GM10248 (cell line): ENCODE results near the gene TMEM238L.
"Not testable (repeated sequence)": the region's sequence is repeated elsewhere in the genome, so short reads cannot be mapped to it uniquely, and the experiment has no call there.

ENCODE experiments used
- CTCF ChIA-PET: fragments of 300-600 bp; sonication (Branson Sonifier 250); formaldehyde crosslinking; extraction: SDS; loops from one replicate; lab custom pipeline; 2021; ENCODE audit warnings: antibody characterized with exemption; lab: Yijun Ruan, JAX
- POLR2A ChIA-PET: fragments of 350-650 bp; sonication (Branson Sonifier 250); formaldehyde crosslinking; extraction: SDS; loops from one replicate; lab custom pipeline; 2020; ENCODE audit warnings: antibody characterized with exemption; lab: Yijun Ruan, JAX
- DNase-seq: peaks from one replicate; pipeline ENCODE4 v3.0.0; 2012; ENCODE audit errors: extremely low spot score
- CTCF ChIP-seq: IDR thresholded peaks from 2 replicates; pipeline ENCODE4 v1.5.1; 2012; ENCODE audit warnings: mild to moderate bottlenecking, low read depth; ENCODE audit errors: extremely low read depth, missing control alignments, control extremely low read depth

The TMEM238L gene

GRCh38 chr17:10803830-10804475 is at the start of gene TMEM238L:
TSS of gene TMEM238L (minus strand) at chr17:10804099. CDS start at chr17:10803963, 136 bp downstream.
- ChIA-PET CTCF (no interaction called here), POLR2A (no interaction called here)
- no peak for TF ChIP-seq CTCF
- DNase-seq, result no peak

DNA sequence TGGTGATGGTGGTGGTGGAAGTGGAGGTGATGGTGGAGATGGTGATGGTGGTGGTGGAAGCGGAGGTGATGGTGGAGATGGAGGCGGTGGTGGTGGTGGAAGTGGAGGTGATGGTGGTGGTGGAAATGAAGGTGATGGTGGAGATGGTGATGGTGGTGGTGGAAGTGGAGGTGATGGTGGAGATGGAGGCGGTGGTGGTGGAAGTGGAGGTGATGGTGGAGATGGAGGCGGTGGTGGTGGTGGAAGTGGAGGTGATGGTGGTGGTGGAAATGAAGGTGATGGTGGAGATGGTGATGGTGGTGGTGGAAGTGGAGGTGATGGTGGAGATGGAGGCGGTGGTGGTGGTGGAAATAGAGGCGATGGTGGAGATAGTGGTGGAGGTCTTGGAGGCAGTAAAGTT is 42.7 kb upstream of the TMEM238L start:
- POLR2A ChIA-PET, DNase-seq: not testable (repeated sequence)
- CTCF ChIA-PET, result interaction anchor here (4.0 to 8.0 kb wide), 3 partner anchors 110 to 217 kb away, joined by 28 to 79 read pairs (median 36); no protein-coding TSS in a partner anchor

DNA sequence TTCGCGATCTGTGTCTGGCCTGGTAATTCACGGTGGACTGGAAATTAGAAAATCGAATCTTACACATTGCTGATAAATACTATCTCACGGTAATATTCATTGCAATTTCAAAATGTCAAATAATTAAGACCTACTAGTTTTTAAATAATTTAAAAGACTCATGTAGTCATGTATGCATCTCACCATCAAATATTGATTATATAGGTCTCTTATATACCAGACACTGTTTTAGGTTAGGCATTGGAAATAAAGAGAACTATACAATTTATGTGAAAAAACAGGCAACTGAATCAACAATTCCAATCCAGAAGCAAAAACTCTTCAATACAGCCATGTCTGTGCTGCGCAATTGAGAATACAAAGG is 41.5 kb upstream of the TMEM238L start:
- no peak for DNase-seq
- no peak for TF ChIP-seq CTCF
- ChIA-PET CTCF (interaction anchor here (0.9 to 8.0 kb wide), 18 partner anchors 10 to 231 kb away, joined by 3 to 79 read pairs (median 5); no protein-coding TSS in a partner anchor), POLR2A (no interaction called here)

GRCh38 chr17:10844621-10845387 is 40.9 kb upstream of the TMEM238L start:
- ChIA-PET CTCF (interaction anchor here (0.7 to 8.0 kb wide), 23 partner anchors 9 to 1308 kb away, joined by 3 to 79 read pairs (median 4); no protein-coding TSS in a partner anchor), POLR2A (no interaction called here)
- TF ChIP-seq CTCF, result peak; percentile 91
- DNase-seq, result peak; percentile 86

DNA sequence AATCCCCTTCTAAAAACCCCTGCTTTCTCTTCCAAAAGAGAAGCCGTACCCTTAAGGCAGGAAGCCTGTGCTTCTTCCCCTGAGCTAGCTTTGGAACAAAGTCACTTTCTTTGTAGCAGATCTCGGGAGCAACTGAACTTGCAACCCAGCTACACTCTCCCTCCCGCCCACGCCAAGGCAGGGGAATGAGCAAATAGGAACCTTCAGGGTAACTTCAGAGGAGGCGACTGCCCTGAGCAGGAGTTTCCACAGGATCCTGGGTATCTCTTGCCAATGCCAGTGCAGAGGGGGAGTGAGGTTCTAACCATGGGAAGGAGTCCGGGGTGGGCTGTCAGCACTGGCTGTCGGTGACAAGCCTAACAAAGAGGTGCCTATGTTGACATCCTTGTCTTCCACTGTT is 39.9 kb upstream of the TMEM238L start:
- no peak for DNase-seq
- POLR2A ChIA-PET, result no interaction called here
- CTCF ChIA-PET, result interaction anchor here (0.9 to 8.0 kb wide), 10 partner anchors 8 to 223 kb away, joined by 3 to 79 read pairs (median 7); no protein-coding TSS in a partner anchor
- TF ChIP-seq CTCF, result no peak

DNA sequence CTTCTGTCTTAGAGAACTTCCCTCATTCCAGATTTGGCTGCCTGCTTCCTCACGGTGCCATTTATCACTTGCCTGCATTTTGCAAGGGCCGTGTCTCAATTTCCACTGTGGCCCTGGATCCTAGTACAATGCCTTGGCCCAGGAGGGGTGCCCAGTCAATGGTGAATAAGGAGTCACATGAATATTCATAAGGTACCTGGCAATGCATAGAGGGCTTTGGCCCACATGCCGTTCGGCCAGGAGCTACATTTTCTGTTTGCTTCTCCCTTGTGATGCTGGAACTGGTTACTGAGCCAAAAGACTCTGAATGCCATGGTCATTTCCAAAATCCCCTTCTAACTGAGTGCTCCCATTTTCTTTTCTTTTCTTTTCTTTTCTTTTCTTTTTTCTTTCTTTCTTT is 38.8 kb upstream of the TMEM238L start:
- DNase-seq, result no peak
- CTCF ChIA-PET, result interaction anchor here (4.0 to 8.0 kb wide), 3 partner anchors 106 to 213 kb away, joined by 28 to 79 read pairs (median 36); no protein-coding TSS in a partner anchor
- no peak for TF ChIP-seq CTCF
- POLR2A ChIA-PET, result no interaction called here
